Measurements from ENCODE around the gene TERF2IP.

The TERF2IP gene

DNA sequence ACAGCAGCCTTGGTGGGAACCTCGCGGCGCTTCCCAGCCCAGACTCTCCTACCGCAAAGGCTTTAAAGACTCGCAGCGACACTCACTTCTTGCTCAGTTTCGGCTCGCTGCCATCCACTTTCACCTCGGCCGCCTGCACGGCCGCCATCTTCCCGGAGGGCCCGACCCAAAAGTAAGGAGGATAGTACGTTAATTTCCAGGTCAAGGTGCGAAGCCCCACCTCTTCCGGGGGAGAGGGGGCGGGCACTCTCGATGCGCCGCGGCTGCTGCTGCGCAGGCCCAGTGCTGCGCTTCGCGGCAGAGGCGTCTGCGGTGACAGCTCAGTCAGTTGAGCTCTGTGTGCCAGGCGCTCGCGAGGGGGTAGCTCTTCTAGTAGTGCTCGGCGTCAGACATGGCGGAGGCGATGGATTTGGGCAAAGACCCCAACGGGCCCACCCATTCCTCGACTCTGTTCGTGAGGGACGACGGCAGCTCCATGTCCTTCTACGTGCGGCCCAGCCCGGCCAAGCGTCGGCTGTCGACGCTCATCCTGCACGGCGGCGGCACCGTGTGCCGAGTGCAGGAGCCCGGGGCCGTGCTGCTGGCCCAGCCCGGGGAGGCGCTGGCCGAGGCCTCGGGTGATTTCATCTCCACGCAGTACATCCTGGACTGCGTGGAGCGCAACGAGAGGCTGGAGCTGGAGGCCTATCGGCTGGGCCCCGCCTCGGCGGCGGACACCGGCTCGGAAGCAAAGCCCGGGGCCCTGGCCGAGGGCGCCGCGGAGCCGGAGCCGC, at the start of gene TERF2IP, which contains the start of gene KARS1:
Gene TERF2IP, plus strand, starts transcription at position 282 of the 773 bp plus-strand sequence. Its CDS starts 110 bp downstream, at position 392.
Gene KARS1, minus strand, starts transcription at position 174 of the 773 bp plus-strand sequence. Its CDS starts 26 bp downstream, at position 148.
- H3K27ac ChIP-seq, result peak within 1 kb of the TSS; percentile 85 to 96 (median 93)
- no peak for TF ChIP-seq Cebpa-rat (IDR thresholded peaks at IDR 0.05)

GRCh38 chr16:75599452-75600277, 47.9 kb upstream of the TERF2IP start:
- no peak for TF ChIP-seq Cebpa-rat (IDR thresholded peaks at IDR 0.05)
- Histone ChIP-seq H4K20me1 (no peaks in the 10 kb centered on the region), H3K4me1 (peaks cover 3 to 7% (median 4%) of the 10 kb centered on the region in 10 experiments; a peak in 19 of 20 replicates), H3K9me3 (replicated peaks in 1 of 11) (peaks cover 24 to 40% (median 30%) of the 10 kb centered on the region in 11 experiments), H3K4me2 (no peak overlapping the region), H3K36me3 (peaks cover 73 to 96% (median 84%) of the 10 kb centered on the region in 11 experiments), H3K27me3 (no peaks in the 10 kb centered on the region), H3K27ac (no peak overlapping the region), H3K9ac (no peak overlapping the region), H3K4me3 (no peak overlapping the region)

More for the DNA sequence above, at the start of gene TERF2IP, which contains the start of gene KARS1:
- Histone ChIP-seq H3K36me3 (peaks cover 25 to 58% (median 41%) of the 10 kb centered on the region in 11 experiments), H4K20me1 (peaks cover 37 to 86% (median 66%) of the 10 kb centered on the region in 11 experiments), H3K27me3 (no peaks in the 10 kb centered on the region), H3K4me1 (peaks cover 45 to 58% (median 52%) of the 10 kb centered on the region in 10 experiments), H3K9me3 (replicated peaks in 1 of 11) (no peaks in the 10 kb centered on the region), H3K4me2 (peak within 1 kb of the TSS; percentile 86 to 98 (median 93)), H3K4me3 (peak within 1 kb of the TSS; percentile 80 to 98 (median 94)), H3K9ac (peak within 1 kb of the TSS; percentile 88 to 97 (median 93))

DNA sequence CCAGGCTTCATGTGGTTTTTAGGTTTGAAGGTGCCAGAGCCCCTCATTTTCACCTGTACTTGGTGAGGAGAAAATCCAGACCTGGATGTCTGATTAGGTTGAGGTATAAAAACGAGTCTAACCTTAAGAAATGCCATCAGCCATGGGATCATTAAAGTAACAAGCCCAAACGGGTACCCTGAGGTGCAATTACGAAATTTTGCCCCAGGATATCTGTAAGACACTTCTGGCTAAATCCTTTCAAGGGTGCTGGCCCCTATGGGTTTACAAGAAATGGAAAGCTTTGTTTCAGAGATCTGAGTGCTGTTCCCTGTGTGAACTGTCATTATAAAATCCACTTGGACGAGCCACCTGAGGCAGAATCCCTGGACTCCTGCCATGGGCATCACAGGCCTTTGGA, 44.3 kb upstream of the TERF2IP start:
- Histone ChIP-seq H3K4me2 (no peak overlapping the region), H3K4me3 (no peak overlapping the region), H3K4me1 (no peaks in the 10 kb centered on the region), H4K20me1 (no peaks in the 10 kb centered on the region; a peak in 1 of 22 replicates), H3K9me3 (replicated peaks in 1 of 11) (peaks cover 18 to 35% (median 23%) of the 10 kb centered on the region in 11 experiments), H3K27me3 (no peaks in the 10 kb centered on the region), H3K9ac (no peak overlapping the region), H3K36me3 (peaks cover 92 to 100% (median 96%) of the 10 kb centered on the region in 11 experiments), H3K27ac (no peak overlapping the region)
- TF ChIP-seq Cebpa-rat (IDR thresholded peaks at IDR 0.05), result no peak

- Histone ChIP-seq H3K4me3 (no peak overlapping the region), H3K9ac (no peak overlapping the region), H3K36me3 (peaks cover 88 to 100% (median 96%) of the 10 kb centered on the region in 11 experiments), H3K27me3 (no peaks in the 10 kb centered on the region), H3K9me3 (replicated peaks in 1 of 11) (peaks cover 18 to 34% (median 22%) of the 10 kb centered on the region in 11 experiments), H4K20me1 (no peaks in the 10 kb centered on the region; a peak in 2 of 22 replicates), H3K4me2 (no peak overlapping the region), H3K4me1 (no peaks in the 10 kb centered on the region), H3K27ac (no peak overlapping the region)
- no peak for TF ChIP-seq Cebpa-rat (IDR thresholded peaks at IDR 0.05)
Measured at GRCh38 chr16:75606507-75606906, 41.1 kb upstream of the TERF2IP start.

- H3K27ac ChIP-seq, result no peak overlapping the region
- H4K20me1 ChIP-seq, result no peaks in the 10 kb centered on the region; a peak in 2 of 22 replicates
- H3K4me3 ChIP-seq, result no peak overlapping the region
- H3K9me3 ChIP-seq (replicated peaks in 1 of 11), result no peaks in the 10 kb centered on the region
- H3K27me3 ChIP-seq, result no peaks in the 10 kb centered on the region
- peaks cover 92 to 100% (median 100%) of the 10 kb centered on the region in 11 experiments for H3K36me3 ChIP-seq
- H3K9ac ChIP-seq, result no peak overlapping the region
- H3K4me1 ChIP-seq, result no peaks in the 10 kb centered on the region
- H3K4me2 ChIP-seq, result no peak overlapping the region
- no peak for TF ChIP-seq Cebpa-rat (IDR thresholded peaks at IDR 0.05)
Measured at GRCh38 chr16:75614066-75614897, 33.3 kb upstream of the TERF2IP start.

- Histone ChIP-seq H3K9ac (no peak overlapping the region), H3K4me2 (no peak overlapping the region), H3K9me3 (replicated peaks in 1 of 11) (no peaks in the 10 kb centered on the region), H3K27ac (no peak overlapping the region), H4K20me1 (peaks cover 0 to 4% (median 0%) of the 10 kb centered on the region in 11 experiments; a peak in 2 of 22 replicates), H3K4me1 (peaks cover 0 to 10% (median 5%) of the 10 kb centered on the region in 10 experiments; a peak in 13 of 20 replicates), H3K36me3 (peaks cover 99 to 100% (median 100%) of the 10 kb centered on the region in 11 experiments), H3K27me3 (no peaks in the 10 kb centered on the region), H3K4me3 (no peak overlapping the region)
- TF ChIP-seq Cebpa-rat (IDR thresholded peaks at IDR 0.05), result no peak
Measured at GRCh38 chr16:75615619-75616018, 32.0 kb upstream of the TERF2IP start.

DNA sequence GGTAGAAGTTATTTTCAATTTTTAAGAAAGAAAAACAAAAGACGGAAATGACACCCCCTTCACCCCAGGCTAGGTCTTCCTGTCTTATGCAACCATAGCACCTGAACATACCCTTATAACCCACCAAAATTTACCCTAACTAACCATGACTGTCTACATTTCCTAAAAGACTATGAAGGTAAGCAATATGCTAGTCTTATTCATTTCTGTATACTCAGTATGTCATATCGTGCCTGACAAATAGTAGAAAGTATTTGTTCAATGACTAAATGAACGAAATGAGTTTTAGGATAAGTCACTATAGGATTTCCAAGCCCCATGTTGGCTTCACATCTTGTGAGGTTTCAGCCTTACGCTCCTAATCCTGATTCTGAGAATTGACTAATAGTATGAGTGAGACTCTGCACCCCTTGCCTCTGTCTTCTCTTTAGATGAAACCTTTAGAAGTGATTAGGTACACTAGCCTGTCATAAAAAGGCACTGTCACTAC, 31.0 kb upstream of the TERF2IP start:
- H3K9ac ChIP-seq, result no peak overlapping the region
- H3K4me3 ChIP-seq, result no peak overlapping the region
- no peak for TF ChIP-seq Cebpa-rat (IDR thresholded peaks at IDR 0.05)
- H3K27me3 ChIP-seq, result no peaks in the 10 kb centered on the region
- peaks cover 8 to 19% (median 14%) of the 10 kb centered on the region in 10 experiments for H3K4me1 ChIP-seq
- H4K20me1 ChIP-seq, result peaks cover 0 to 4% (median 0%) of the 10 kb centered on the region in 11 experiments; a peak in 1 of 22 replicates
- peaks cover 90 to 92% (median 91%) of the 10 kb centered on the region in 11 experiments for H3K36me3 ChIP-seq
- H3K9me3 ChIP-seq (replicated peaks in 1 of 11), result no peaks in the 10 kb centered on the region
- no peak overlapping the region for H3K27ac ChIP-seq
- H3K4me2 ChIP-seq, result no peak overlapping the region

GRCh38 chr16:75617121-75617520, 30.5 kb upstream of the TERF2IP start:
- Histone ChIP-seq H3K4me2 (no peak overlapping the region), H3K4me1 (peaks cover 13 to 25% (median 19%) of the 10 kb centered on the region in 10 experiments), H3K27me3 (no peaks in the 10 kb centered on the region), H3K9ac (no peak overlapping the region), H3K27ac (no peak overlapping the region), H3K36me3 (peaks cover 84 to 87% (median 85%) of the 10 kb centered on the region in 11 experiments), H3K4me3 (no peak overlapping the region), H4K20me1 (peaks cover 0 to 4% (median 0%) of the 10 kb centered on the region in 11 experiments; a peak in 1 of 22 replicates), H3K9me3 (replicated peaks in 1 of 11) (no peaks in the 10 kb centered on the region)
- TF ChIP-seq Cebpa-rat (IDR thresholded peaks at IDR 0.05), result no peak

Measured in BLaER1 treated with 17β-estradiol and CSF1 and Interleukin-3, amounts not matched to agents 10 nM and 100 nM (cell line).